Suprapubic skin (tissue), 3 donors: ENCODE measurements around the gene GALNT7.

Experiments
- CTCF ChIP-seq, 2 donors: fragments of 200-600 bp in 1 of 2; fragments of 450-650 bp in 1 of 2; sonication (generic) in 1 of 2; IDR thresholded peaks; one replicate each; pipeline ENCODE4 v1.5.1; 2016 to 2019; ENCODE audit warnings: antibody characterized with exemption in 2 of 2, mild to moderate bottlenecking in 1 of 2, moderate library complexity in 1 of 2
- POLR2A ChIP-seq, 2 donors: fragments of 450-650 bp; IDR thresholded peaks; one replicate each; pipeline ENCODE4 v1.6.1; 2017; ENCODE audit warnings: antibody characterized with exemption in 2 of 2, mild to moderate bottlenecking in 2 of 2, moderate library complexity in 2 of 2

- no peak for TF ChIP-seq CTCF (IDR thresholded peaks at IDR 0.05)
- TF ChIP-seq POLR2A (IDR thresholded peaks at IDR 0.05): no peak
These were observed 65.2 kb downstream of the GALNT7 start for GRCh38 chr4:173233857-173234256.
